HepG2 (cell line): ENCODE measurements around the gene ADAR. TPM values are rescaled to one million over a fixed set of nuclear protein-coding genes. Genes with fewer than 3 reads are reported as not detected.

Experiments
- ARHGAP35 ChIP-seq: sonication (generic); formaldehyde crosslinking; IDR thresholded peaks from 2 replicates; pipeline ENCODE4 v1.9.0; 2022; ENCODE audit warnings: mild to moderate bottlenecking, inconsistent platforms, moderate library complexity, missing genetic modification reagents, borderline replicate concordance
- FOXP1 ChIP-seq, 2 experiments: fragments of 450-650 bp in 1 of 2; IDR thresholded peaks; 2 replicates each; pipeline ENCODE4 v1.6.1; 2017 to 2018; ENCODE audit warnings: antibody characterized with exemption in 1 of 2
- GABPA ChIP-seq, 2 experiments: IDR thresholded peaks; 2 replicates each; pipeline ENCODE4 v1.6.1; 2011 to 2016; ENCODE audit warnings: low read depth in 2 of 2, low read length in 1 of 2, missing biosample characterization in 1 of 2, missing genetic modification characterization in 1 of 2
- GATAD2A ChIP-seq: IDR thresholded peaks from 2 replicates; pipeline ENCODE4 v1.6.1; 2016
- HNF4A ChIP-seq: sonication (generic); formaldehyde crosslinking; IDR thresholded peaks from 2 replicates; pipeline ENCODE4 v1.4.0; 2020; ENCODE audit warnings: missing genetic modification reagents
- HNRNPH1 ChIP-seq: fragments of 200-400 bp; formaldehyde crosslinking; optimal IDR thresholded peaks from 2 replicates; pipeline ENCODE3; 2017; ENCODE audit warnings: mild to moderate bottlenecking, low read depth, low read length
- KDM1A ChIP-seq: IDR thresholded peaks from 2 replicates; pipeline ENCODE4 v1.6.1; 2016; ENCODE audit warnings: missing compliant biosample characterization
- NONO ChIP-seq, 2 experiments: fragments of 450-650 bp in 1 of 2; sonication (generic) in 1 of 2; formaldehyde crosslinking in 1 of 2; IDR thresholded peaks in 1 of 2; conservative IDR thresholded peaks in 1 of 2; 2 replicates each; pipeline versions ENCODE4 v1.6.1 to v1.8.0; 2017 to 2022; ENCODE audit warnings: mild to moderate bottlenecking in 1 of 2, missing genetic modification reagents in 1 of 2, moderate library complexity in 1 of 2
- NR2C2 ChIP-seq: sonication (generic); formaldehyde crosslinking; IDR thresholded peaks from 2 replicates; pipeline ENCODE4 v1.4.0; 2020; ENCODE audit warnings: missing genetic modification reagents, mild to moderate bottlenecking, moderate library complexity, borderline replicate concordance
- REPIN1 ChIP-seq: sonication (generic); formaldehyde crosslinking; IDR thresholded peaks from 2 replicates; pipeline ENCODE4 v1.8.0; 2022; ENCODE audit warnings: missing genetic modification reagents, low read depth, mild to moderate bottlenecking, borderline replicate concordance
- SKI ChIP-seq: fragments of 450-650 bp; IDR thresholded peaks from one replicate; pipeline ENCODE4 v1.6.1; 2018; ENCODE audit warnings: mild to moderate bottlenecking; ENCODE audit not compliant: partially characterized antibody
- SP5 ChIP-seq: IDR thresholded peaks from 2 replicates; pipeline ENCODE4 v1.6.1; 2016; ENCODE audit warnings: low read depth, borderline replicate concordance
- TOPORS ChIP-seq: sonication (generic); formaldehyde crosslinking; IDR thresholded peaks from 2 replicates; pipeline ENCODE4 v1.8.0; 2023; ENCODE audit warnings: mild to moderate bottlenecking, missing genetic modification reagents
- ZNF367 ChIP-seq: sonication (generic); formaldehyde crosslinking; IDR thresholded peaks from 2 replicates; pipeline ENCODE4 v1.4.0; 2020; ENCODE audit warnings: missing genetic modification reagents, borderline replicate concordance
- ZNF790 ChIP-seq: sonication (generic); formaldehyde crosslinking; IDR thresholded peaks from 2 replicates; pipeline ENCODE4 v1.8.0; 2022; ENCODE audit warnings: missing genetic modification reagents, mild to moderate bottlenecking, borderline replicate concordance
- polyA plus RNA-seq, 8 experiments: library from polyadenylated mRNA; depleted of rRNA in 3 of 8; stranded (reverse) in 7 of 8; unstranded in 1 of 8; fragments of >200 nt; fragmentation: Illumina TruSeq in 4 of 8; extraction: Trizol in 4 of 8; gene quantifications; 2 replicates each; pipeline versions ENCODE4 v1.2.1 to v1.2.3, GENCODE V29; 2011 to 2016; ENCODE audit warnings: low read depth in 4 of 8, missing spikeins in 1 of 8, mixed read lengths in 1 of 8; ENCODE audit not compliant: insufficient read depth in 1 of 8
- total RNA-seq, 5 experiments: library from RNA; depleted of rRNA; stranded (reverse); fragments of >200 nt; fragmentation: Illumina TruSeq; extraction: Trizol; gene quantifications; 2 replicates each; pipeline ENCODE4 v1.2.3, GENCODE V29; 2016; ENCODE audit warnings: low read depth in 1 of 5
- TF ChIP-seq, protein P1 (sequence below): sonication (generic); formaldehyde crosslinking; IDR thresholded peaks from 2 replicates; pipeline ENCODE4 v1.5.1; 2020; ENCODE audit warnings: missing genetic modification reagents, mild to moderate bottlenecking, borderline replicate concordance
- TF ChIP-seq, protein P2 (sequence below): sonication (generic); formaldehyde crosslinking; IDR thresholded peaks from 2 replicates; pipeline ENCODE4 v1.8.0; 2022; ENCODE audit warnings: missing genetic modification reagents, low read depth, mild to moderate bottlenecking, borderline replicate concordance
- TF ChIP-seq, protein P3 (sequence below): sonication (generic); formaldehyde crosslinking; IDR thresholded peaks from 2 replicates; pipeline ENCODE4 v1.8.0; 2022; ENCODE audit warnings: mild to moderate bottlenecking, missing genetic modification reagents, borderline replicate concordance
- TF ChIP-seq, protein P4 (sequence below): sonication (generic); formaldehyde crosslinking; IDR thresholded peaks from 2 replicates; pipeline ENCODE4 v1.4.0; 2020; ENCODE audit warnings: missing genetic modification reagents
- TF ChIP-seq, protein P5 (sequence below), 2 experiments: fragments of 450-650 bp in 1 of 2; sonication (generic) in 1 of 2; formaldehyde crosslinking; IDR thresholded peaks; 2 replicates each; pipeline versions ENCODE4 v1.5.0 to v1.8.0; 2020 to 2022; ENCODE audit warnings: mild to moderate bottlenecking in 1 of 2, missing genetic modification reagents in 1 of 2
- TF ChIP-seq, protein P6 (sequence below): sonication (generic); formaldehyde crosslinking; IDR thresholded peaks from 2 replicates; pipeline ENCODE4 v1.4.0; 2020; ENCODE audit warnings: mild to moderate bottlenecking, low read depth, missing genetic modification reagents

The ADAR gene
- total and polyA plus RNA-seq, 2 of the 13 experiments (the other 11 are each of a cell fraction or from before 2014, with no cell fraction given): 70.8 to 86.2 TPM

DNA sequence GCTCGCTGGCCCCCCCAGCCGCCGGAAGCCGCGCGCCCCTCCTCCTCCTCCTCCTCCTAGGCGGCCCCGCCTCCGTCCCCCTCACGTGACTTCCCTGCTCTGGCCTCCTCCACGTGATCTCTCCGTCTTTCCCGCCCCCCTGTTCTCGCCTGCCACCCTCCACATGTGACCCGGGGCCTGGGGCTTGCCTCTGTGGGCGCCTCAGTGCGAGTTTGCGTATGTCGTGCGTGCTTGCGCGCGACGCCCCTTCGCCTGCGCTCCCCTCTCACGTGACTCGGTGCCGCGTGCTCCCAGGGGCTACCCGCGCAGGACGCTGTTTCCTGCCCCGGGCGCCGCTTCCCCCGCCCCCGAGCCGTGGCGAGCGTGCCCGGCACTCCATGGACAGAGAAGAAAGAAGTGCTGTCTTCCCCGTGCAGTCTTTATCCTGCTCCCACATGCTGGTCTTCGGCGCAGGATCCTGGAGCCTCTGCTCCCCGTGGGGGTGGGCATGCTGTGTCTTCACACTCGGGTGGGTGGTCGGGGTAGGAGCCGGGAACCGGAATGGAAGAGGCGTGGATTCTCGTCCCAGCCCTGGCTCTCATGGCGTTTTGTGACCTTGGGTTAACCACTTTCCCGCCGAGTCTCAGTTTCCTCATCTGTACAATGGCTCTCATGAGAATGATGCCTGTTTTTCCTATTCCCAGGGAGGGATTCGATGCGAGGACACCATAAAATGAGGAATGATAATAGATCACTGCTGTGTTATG is 49.1 kb downstream of the ADAR start (continued):
- TF ChIP-seq, protein P1, sequence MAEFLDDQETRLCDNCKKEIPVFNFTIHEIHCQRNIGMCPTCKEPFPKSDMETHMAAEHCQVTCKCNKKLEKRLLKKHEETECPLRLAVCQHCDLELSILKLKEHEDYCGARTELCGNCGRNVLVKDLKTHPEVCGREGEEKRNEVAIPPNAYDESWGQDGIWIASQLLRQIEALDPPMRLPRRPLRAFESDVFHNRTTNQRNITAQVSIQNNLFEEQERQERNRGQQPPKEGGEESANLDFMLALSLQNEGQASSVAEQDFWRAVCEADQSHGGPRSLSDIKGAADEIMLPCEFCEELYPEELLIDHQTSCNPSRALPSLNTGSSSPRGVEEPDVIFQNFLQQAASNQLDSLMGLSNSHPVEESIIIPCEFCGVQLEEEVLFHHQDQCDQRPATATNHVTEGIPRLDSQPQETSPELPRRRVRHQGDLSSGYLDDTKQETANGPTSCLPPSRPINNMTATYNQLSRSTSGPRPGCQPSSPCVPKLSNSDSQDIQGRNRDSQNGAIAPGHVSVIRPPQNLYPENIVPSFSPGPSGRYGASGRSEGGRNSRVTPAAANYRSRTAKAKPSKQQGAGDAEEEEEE: no peak
- TF ChIP-seq ZNF367 (CRISPR knock-in tag) (peak; percentile 91), GABPA (IDR thresholded peaks at IDR 0.05; ENCODE audit: low read depth, low read length) (peak; percentile 62), GABPA (CRISPR knock-in tag; IDR thresholded peaks at IDR 0.05; ENCODE audit: low read depth) (peak; percentile 83), REPIN1 (CRISPR knock-in tag) (peak; percentile 99), HNF4A (CRISPR knock-in tag) (no peak), ARHGAP35 (CRISPR knock-in tag) (peak; percentile 99), GATAD2A (CRISPR knock-in tag) (peak; percentile 66), NR2C2 (CRISPR knock-in tag) (peak; percentile 87), NONO (IDR thresholded peaks at IDR 0.05) (no peak), NONO (CRISPR knock-in tag; conservative IDR thresholded peaks at IDR 0.05) (peak; percentile 97), KDM1A (CRISPR knock-in tag) (peak; percentile 85), ZNF790 (CRISPR knock-in tag) (peak; percentile 94), SP5 (peak; percentile 97), FOXP1 (IDR thresholded peaks at IDR 0.05) (0 out of 2 replicates have a peak, but pooled peaks have one; percentile 38), FOXP1 (CRISPR knock-in tag; IDR thresholded peaks at IDR 0.05) (0 out of 2 replicates have a peak, but pooled peaks have one; percentile 6), TOPORS (CRISPR knock-in tag) (peak; percentile 94), SKI (peak; percentile 55), HNRNPH1 (no peak)
- TF ChIP-seq, protein P2, sequence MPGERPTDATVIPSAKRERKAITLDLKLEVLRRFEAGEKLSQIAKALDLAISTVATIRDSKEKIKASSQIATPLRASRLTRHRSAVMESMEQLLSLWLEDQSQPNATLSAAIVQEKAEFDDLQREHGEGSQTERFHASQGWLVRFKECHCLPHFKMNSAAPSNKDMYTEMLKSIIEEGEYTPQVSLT: peak; percentile 66; the same call in 1 of the 2 replicates
- TF ChIP-seq, protein P3, sequence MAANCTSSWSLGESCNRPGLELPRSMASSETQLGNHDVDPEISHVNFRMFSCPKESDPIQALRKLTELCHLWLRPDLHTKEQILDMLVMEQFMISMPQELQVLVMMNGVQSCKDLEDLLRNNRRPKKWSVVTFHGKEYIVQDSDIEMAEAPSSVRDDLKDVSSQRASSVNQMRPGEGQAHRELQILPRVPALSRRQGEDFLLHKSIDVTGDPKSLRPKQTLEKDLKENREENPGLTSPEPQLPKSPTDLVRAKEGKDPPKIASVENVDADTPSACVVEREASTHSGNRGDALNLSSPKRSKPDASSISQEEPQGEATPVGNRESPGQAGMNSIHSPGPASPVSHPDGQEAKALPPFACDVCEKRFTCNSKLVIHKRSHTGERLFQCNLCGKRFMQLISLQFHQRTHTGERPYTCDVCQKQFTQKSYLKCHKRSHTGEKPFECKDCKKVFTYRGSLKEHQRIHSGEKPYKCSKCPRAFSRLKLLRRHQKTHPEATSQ (CRISPR knock-in tag): peak; percentile 98
- TF ChIP-seq, protein P4, sequence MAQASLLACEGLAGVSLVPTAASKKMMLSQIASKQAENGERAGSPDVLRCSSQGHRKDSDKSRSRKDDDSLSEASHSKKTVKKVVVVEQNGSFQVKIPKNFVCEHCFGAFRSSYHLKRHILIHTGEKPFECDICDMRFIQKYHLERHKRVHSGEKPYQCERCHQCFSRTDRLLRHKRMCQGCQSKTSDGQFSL: no peak
- TF ChIP-seq, protein P5, sequence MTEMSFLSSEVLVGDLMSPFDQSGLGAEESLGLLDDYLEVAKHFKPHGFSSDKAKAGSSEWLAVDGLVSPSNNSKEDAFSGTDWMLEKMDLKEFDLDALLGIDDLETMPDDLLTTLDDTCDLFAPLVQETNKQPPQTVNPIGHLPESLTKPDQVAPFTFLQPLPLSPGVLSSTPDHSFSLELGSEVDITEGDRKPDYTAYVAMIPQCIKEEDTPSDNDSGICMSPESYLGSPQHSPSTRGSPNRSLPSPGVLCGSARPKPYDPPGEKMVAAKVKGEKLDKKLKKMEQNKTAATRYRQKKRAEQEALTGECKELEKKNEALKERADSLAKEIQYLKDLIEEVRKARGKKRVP (CRISPR knock-in tag; IDR thresholded peaks at IDR 0.05): peak in 1 of 2 experiments; percentile 90; a peak in 2 of 4 replicates
- TF ChIP-seq, protein P6, sequence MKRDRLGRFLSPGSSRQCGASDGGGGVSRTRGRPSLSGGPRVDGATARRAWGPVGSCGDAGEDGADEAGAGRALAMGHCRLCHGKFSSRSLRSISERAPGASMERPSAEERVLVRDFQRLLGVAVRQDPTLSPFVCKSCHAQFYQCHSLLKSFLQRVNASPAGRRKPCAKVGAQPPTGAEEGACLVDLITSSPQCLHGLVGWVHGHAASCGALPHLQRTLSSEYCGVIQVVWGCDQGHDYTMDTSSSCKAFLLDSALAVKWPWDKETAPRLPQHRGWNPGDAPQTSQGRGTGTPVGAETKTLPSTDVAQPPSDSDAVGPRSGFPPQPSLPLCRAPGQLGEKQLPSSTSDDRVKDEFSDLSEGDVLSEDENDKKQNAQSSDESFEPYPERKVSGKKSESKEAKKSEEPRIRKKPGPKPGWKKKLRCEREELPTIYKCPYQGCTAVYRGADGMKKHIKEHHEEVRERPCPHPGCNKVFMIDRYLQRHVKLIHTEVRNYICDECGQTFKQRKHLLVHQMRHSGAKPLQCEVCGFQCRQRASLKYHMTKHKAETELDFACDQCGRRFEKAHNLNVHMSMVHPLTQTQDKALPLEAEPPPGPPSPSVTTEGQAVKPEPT (CRISPR knock-in tag): peak; percentile 96
